Left ventricle myocardium inferior (tissue), 1 donor: ENCODE measurements around the gene PAIP2B. TPM values are rescaled to one million over a fixed set of nuclear protein-coding genes. Genes with fewer than 3 reads are reported as not detected.

Experiments used
- DNase-seq: peaks from one replicate; pipeline ENCODE4 v3.0.0-alpha.2; 2020
- H3K27ac ChIP-seq: fragments of 200-600 bp; replicated peaks from 2 replicates; pipeline ENCODE4 v1.8.0; 2021
- H3K27me3 ChIP-seq: fragments of 200-600 bp; 2 replicates; pipeline ENCODE4 v1.8.0; 2021; ENCODE audit warnings: low read depth
- H3K36me3 ChIP-seq: fragments of 200-600 bp; 2 replicates; pipeline ENCODE4 v1.8.0; 2021
- H3K4me1 ChIP-seq: fragments of 200-600 bp; 2 replicates; pipeline ENCODE4 v1.8.0; 2021
- H3K4me3 ChIP-seq: fragments of 200-600 bp; 2 replicates; pipeline ENCODE4 v1.8.0; 2021; ENCODE audit warnings: mild to moderate bottlenecking, moderate library complexity
- H3K9me3 ChIP-seq: fragments of 200-600 bp; replicated peaks from 2 replicates; pipeline ENCODE4 v1.8.0; 2021
- intact Hi-C: fragments of 100-400 bp; cut with micrococcal nuclease; formaldehyde crosslinking; loops from one replicate; pipeline ENCODE4 v1.11.0; 2022
- long read RNA-seq: library from polyadenylated mRNA; unstranded; transcript quantifications from one replicate; pipeline ENCODE4 v2.0.0, GENCODE V29; 2021
- total RNA-seq: library from RNA; stranded (reverse); fragmentation: NEBNext Ultra II Directional; extraction: Animal tissue kit (Norgen Biotek cat#: 25700); gene quantifications from one replicate; pipeline ENCODE4 v1.2.1, GENCODE V29; 2021
- TF ChIP-seq, protein P1 (sequence below): fragments of 200-600 bp; IDR thresholded peaks from 2 replicates; pipeline ENCODE4 v1.8.0; 2021; ENCODE audit warnings: antibody characterized with exemption, mild to moderate bottlenecking, borderline replicate concordance
- donor health status: DM: no; HTN: yes; CAD: no; lungs with severe emphysema.

The PAIP2B gene, protein sequence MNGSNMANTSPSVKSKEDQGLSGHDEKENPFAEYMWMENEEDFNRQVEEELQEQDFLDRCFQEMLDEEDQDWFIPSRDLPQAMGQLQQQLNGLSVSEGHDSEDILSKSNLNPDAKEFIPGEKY
- total RNA-seq = 76.6 TPM
- long read RNA-seq, full-length matches to known transcripts = 8 of 30 reads
- long read RNA-seq, partial matches to known transcripts = 1 of 30 reads
- long read RNA-seq, other reads (novel, unspliced or antisense) = 21 of 30 reads

DNA sequence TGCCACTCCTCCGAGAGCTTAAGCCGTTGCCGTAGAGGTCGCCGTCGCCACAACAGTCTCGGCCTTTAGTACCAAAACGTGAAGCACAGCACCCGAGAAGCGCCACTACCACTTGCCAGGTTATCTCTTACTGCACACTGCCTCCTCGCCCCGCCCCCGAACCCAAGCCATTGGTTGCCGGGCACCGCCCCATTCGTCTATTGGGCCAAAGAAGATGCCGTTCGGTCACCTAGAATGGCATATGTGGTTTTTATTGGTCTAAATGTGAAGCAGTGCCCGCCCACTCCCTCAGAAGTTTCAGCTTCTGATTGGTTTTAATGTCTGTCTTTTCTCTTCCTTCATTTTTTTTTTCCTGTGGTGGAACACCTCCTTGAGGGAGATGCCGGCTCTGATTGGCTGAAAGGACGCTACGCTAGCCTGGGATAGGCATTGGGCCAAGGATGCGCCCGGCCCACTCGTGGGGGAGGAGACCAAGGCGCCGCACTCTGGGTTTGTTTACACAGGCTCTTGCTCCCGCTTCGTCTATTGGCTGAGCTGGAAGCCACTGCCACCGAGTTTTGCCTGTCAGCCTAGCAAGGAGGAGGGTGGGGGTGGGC is at the start of gene PAIP2B:
Gene PAIP2B (minus strand): TSS at position 139 of the 596 bp plus-strand sequence. CDS start 24,514 bp downstream, outside the sequence.
- H3K36me3 ChIP-seq = no peaks in the 10 kb centered on the region
- peak within 1 kb of the TSS; percentile 95 for H3K27ac ChIP-seq
- H3K4me1 ChIP-seq = peaks cover 13% of the 10 kb centered on the region
- H3K9me3 ChIP-seq = no peaks in the 10 kb centered on the region
- peak; percentile 99 for DNase-seq
- peak within 1 kb of the TSS; percentile 90 for H3K4me3 ChIP-seq
- TF ChIP-seq, protein P1, sequence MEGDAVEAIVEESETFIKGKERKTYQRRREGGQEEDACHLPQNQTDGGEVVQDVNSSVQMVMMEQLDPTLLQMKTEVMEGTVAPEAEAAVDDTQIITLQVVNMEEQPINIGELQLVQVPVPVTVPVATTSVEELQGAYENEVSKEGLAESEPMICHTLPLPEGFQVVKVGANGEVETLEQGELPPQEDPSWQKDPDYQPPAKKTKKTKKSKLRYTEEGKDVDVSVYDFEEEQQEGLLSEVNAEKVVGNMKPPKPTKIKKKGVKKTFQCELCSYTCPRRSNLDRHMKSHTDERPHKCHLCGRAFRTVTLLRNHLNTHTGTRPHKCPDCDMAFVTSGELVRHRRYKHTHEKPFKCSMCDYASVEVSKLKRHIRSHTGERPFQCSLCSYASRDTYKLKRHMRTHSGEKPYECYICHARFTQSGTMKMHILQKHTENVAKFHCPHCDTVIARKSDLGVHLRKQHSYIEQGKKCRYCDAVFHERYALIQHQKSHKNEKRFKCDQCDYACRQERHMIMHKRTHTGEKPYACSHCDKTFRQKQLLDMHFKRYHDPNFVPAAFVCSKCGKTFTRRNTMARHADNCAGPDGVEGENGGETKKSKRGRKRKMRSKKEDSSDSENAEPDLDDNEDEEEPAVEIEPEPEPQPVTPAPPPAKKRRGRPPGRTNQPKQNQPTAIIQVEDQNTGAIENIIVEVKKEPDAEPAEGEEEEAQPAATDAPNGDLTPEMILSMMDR = no peak
- no peaks in the 10 kb centered on the region for H3K27me3 ChIP-seq
- intact Hi-C loops = no loop called here

DNA sequence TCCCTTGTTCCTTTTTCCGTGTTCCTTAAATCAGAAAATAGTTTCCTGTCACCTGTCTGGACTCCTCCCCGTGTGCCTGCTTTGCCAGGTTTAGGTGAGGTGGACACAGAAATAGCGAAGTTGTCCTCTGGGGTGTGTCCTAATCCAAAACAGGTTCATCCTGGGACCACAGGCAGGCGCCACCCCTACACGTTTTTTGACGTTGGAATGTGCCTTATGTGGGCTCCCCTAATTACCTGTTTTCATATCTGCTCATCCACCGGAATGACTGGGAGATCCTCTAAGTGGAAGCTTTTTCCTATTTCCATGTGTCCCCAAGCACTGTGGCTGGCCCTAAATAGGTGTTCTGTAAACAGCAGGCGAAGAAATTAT is 49.0 kb upstream of the PAIP2B start:
- Histone ChIP-seq H3K9me3 (no peaks in the 10 kb centered on the region), H3K4me1 (peaks cover 40% of the 10 kb centered on the region), H3K27ac (peak overlapping the region; percentile 88), H3K4me3 (peak overlapping the region; percentile 71), H3K36me3 (no peaks in the 10 kb centered on the region), H3K27me3 (no peaks in the 10 kb centered on the region)
- intact Hi-C loops = no loop called here
- TF ChIP-seq, protein P1 = no peak
- no peak for DNase-seq

DNA sequence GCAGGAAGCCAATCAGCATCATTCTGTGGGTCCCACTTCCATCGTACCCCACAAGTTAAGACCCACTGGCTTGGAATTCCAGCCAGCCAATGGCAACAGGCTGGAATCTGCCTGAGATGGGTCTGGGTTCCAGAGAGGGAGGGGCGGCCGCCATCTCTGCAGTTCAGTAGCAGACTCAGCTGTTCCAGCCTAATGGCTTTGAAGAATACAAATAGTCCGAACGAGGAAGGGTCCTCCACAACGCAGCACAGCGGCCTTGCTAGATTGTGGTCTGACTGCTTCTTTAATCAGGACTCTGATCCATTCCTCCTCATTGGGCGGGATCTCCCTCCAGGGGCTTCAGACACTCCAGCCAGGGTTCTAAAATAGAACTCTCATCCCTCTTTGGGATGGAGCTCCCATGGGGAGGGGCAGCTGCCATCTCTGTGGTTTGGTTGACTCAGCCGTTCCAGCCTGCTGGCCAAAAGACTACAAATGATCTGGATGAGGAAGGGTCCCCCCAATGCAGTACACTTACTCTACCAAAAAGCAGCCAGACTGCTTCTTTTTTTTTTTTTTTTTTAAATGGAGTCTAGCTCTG is 42.7 kb upstream of the PAIP2B start:
- no peaks in the 10 kb centered on the region for H3K36me3 ChIP-seq
- no peak for DNase-seq
- H3K4me1 ChIP-seq = no peaks in the 10 kb centered on the region
- intact Hi-C loops = no loop called here
- TF ChIP-seq, protein P1 = no peak
- no peak overlapping the region for H3K27ac ChIP-seq
- H3K4me3 ChIP-seq = no peak overlapping the region
- no peaks in the 10 kb centered on the region for H3K27me3 ChIP-seq
- H3K9me3 ChIP-seq = no peaks in the 10 kb centered on the region

DNA sequence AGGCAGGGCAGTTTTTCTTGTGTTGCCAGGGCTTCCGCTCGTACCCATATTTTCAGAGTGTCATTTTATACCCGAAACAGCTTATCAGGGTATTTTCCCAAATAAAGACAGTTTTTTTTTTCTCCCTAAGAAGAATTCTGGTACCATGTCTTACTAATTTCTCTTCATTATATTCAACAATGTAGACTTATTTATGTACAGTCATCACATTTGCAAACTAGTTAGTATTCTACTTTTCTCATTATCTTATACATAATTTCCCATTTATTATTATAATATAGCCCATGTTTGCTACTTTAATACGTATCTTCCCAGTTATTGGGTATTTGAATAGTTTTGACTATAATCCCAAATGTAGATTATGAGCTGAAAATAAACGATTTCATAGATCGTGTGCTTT is 36.5 kb upstream of the PAIP2B start:
- no peak overlapping the region for H3K4me3 ChIP-seq
- H3K27me3 ChIP-seq = no peaks in the 10 kb centered on the region
- TF ChIP-seq, protein P1 = no peak
- H3K27ac ChIP-seq = no peak overlapping the region
- no peak for DNase-seq
- H3K4me1 ChIP-seq = peaks cover 4% of the 10 kb centered on the region
- no peaks in the 10 kb centered on the region for H3K36me3 ChIP-seq
- intact Hi-C loops = no loop called here
- H3K9me3 ChIP-seq = no peaks in the 10 kb centered on the region

DNA sequence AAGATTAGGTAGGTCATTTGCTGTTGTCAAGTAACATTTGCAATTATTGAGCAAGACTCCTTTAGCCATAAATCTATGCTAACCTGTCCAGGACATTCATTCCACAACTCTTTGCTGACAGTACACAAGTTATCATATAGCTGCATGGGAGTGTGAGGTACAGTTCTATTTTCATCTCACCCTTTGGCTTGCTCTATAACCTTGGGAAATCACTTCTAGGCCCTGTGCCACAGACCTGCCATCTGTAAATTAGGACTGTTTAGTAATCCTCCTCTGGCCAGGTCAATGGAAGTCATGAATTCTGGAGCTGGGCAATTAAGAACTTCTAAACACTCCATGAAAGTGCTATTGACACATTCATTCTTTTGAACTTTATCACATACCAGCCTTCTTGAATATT is 34.6 kb upstream of the PAIP2B start:
- H3K9me3 ChIP-seq = no peaks in the 10 kb centered on the region
- TF ChIP-seq, protein P1 = no peak
- peak overlapping the region; percentile 78 for H3K27ac ChIP-seq
- H3K4me3 ChIP-seq = no peak overlapping the region
- no peaks in the 10 kb centered on the region for H3K36me3 ChIP-seq
- no peaks in the 10 kb centered on the region for H3K27me3 ChIP-seq
- DNase-seq = no peak
- H3K4me1 ChIP-seq = peaks cover 4% of the 10 kb centered on the region
- intact Hi-C loops = no loop called here
